Loucy (cell line): ENCODE measurements around the gene SUN2.

ENCODE experiments used
- EZH2phosphoT487 ChIP-seq: fragments of 200-600 bp; IDR thresholded peaks from 2 replicates; pipeline ENCODE4 v1.6.1; 2018; ENCODE audit warnings: antibody characterized with exemption, mild to moderate bottlenecking, moderate library complexity, borderline replicate concordance
- TF ChIP-seq, protein P1 (sequence below): fragments of 200-600 bp; sonication (generic); conservative IDR thresholded peaks from 2 replicates; pipeline ENCODE4 v1.5.1; 2014; ENCODE audit warnings: mild to moderate bottlenecking, antibody characterized with exemption, low read length

DNA sequence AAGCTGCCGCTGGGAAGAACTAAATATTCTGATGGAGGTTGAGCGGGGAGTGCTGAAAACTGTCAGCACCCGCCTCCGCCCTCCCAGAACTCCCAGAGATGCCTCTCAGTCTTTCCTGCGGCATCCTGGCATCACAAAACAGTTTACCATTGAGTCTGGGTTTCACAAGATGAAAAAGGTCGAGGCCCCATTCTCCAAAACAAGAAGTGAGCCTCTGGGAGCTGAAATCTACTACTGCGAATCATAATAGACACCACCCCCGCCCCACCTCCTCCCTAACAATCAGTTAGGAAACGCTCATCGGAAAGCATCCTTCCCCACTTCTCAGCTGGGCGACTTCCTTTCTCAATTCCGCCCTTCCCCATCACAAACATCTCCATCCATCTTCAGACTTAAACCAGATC is 1.0 kb downstream of the SUN2 start:
- TF ChIP-seq, protein P1, sequence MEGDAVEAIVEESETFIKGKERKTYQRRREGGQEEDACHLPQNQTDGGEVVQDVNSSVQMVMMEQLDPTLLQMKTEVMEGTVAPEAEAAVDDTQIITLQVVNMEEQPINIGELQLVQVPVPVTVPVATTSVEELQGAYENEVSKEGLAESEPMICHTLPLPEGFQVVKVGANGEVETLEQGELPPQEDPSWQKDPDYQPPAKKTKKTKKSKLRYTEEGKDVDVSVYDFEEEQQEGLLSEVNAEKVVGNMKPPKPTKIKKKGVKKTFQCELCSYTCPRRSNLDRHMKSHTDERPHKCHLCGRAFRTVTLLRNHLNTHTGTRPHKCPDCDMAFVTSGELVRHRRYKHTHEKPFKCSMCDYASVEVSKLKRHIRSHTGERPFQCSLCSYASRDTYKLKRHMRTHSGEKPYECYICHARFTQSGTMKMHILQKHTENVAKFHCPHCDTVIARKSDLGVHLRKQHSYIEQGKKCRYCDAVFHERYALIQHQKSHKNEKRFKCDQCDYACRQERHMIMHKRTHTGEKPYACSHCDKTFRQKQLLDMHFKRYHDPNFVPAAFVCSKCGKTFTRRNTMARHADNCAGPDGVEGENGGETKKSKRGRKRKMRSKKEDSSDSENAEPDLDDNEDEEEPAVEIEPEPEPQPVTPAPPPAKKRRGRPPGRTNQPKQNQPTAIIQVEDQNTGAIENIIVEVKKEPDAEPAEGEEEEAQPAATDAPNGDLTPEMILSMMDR: no peak
- no peak for TF ChIP-seq EZH2phosphoT487
